A549 (cell line): ENCODE results near the gene HIPK3.

Experiments
- CBX8 ChIP-seq: fragments of 200-600 bp; sonication (generic); IDR thresholded peaks from 2 replicates; pipeline ENCODE4 v1.6.1; 2016
- CHD2 ChIP-seq: fragments of 150-350 bp; IDR thresholded peaks from 2 replicates; pipeline ENCODE4 v1.6.1; 2014; ENCODE audit warnings: low read length; ENCODE audit not compliant: partially characterized antibody
- EP300 ChIP-seq, 2 experiments: fragments of >200 bp; sonication (Bioruptor Twin); formaldehyde crosslinking; IDR thresholded peaks; 2 replicates in 1 of 2; 3 replicates in 1 of 2; pipeline ENCODE4 v1.6.1; 2016 to 2017
- FOSL2 ChIP-seq, 2 experiments: fragments of 450-650 bp in 1 of 2; fragments of >200 bp in 1 of 2; sonication (Bioruptor Twin) in 1 of 2; formaldehyde crosslinking; IDR thresholded peaks; 2 replicates each; pipeline versions ENCODE4 v1.5.0 to v1.6.1; 2016 to 2020; ENCODE audit warnings: mild to moderate bottlenecking in 1 of 2, moderate library complexity in 1 of 2
- JUNB ChIP-seq: fragments of >200 bp; sonication (Bioruptor Twin); formaldehyde crosslinking; IDR thresholded peaks from 2 replicates; pipeline ENCODE4 v1.6.1; 2016
- POLR2A ChIP-seq: IDR thresholded peaks from 2 replicates; pipeline ENCODE4 v1.6.1; 2012; ENCODE audit warnings: mild to moderate bottlenecking, low read length
- POLR2AphosphoS2 ChIP-seq: conservative IDR thresholded peaks from 2 replicates; pipeline ENCODE4 v1.6.1; 2012; ENCODE audit warnings: low read length, improper control_type of control experiment, inconsistent platforms
- RCOR1 ChIP-seq: fragments of 150-350 bp; IDR thresholded peaks from 2 replicates; pipeline ENCODE4 v1.6.1; 2014; ENCODE audit warnings: antibody characterized with exemption, low read length, low read depth
- RFX5 ChIP-seq: fragments of 450-650 bp; IDR thresholded peaks from 2 replicates; pipeline ENCODE4 v1.7.1; 2014; ENCODE audit warnings: antibody characterized with exemption, mild to moderate bottlenecking, moderate library complexity
- RNF2 ChIP-seq: fragments of 200-600 bp; sonication (generic); IDR thresholded peaks from 2 replicates; pipeline ENCODE4 v1.6.1; 2016; ENCODE audit warnings: low read depth, mild to moderate bottlenecking, antibody characterized with exemption, moderate library complexity, borderline replicate concordance
- ZFP36 ChIP-seq: fragments of 450-650 bp; IDR thresholded peaks from 2 replicates; pipeline ENCODE4 v1.6.1; 2014; ENCODE audit warnings: borderline replicate concordance; ENCODE audit not compliant: partially characterized antibody
- TF ChIP-seq, protein P1 (sequence below): fragments of >200 bp; sonication (Bioruptor Twin); formaldehyde crosslinking; IDR thresholded peaks from 3 replicates; pipeline ENCODE4 v1.5.1; 2016

DNA sequence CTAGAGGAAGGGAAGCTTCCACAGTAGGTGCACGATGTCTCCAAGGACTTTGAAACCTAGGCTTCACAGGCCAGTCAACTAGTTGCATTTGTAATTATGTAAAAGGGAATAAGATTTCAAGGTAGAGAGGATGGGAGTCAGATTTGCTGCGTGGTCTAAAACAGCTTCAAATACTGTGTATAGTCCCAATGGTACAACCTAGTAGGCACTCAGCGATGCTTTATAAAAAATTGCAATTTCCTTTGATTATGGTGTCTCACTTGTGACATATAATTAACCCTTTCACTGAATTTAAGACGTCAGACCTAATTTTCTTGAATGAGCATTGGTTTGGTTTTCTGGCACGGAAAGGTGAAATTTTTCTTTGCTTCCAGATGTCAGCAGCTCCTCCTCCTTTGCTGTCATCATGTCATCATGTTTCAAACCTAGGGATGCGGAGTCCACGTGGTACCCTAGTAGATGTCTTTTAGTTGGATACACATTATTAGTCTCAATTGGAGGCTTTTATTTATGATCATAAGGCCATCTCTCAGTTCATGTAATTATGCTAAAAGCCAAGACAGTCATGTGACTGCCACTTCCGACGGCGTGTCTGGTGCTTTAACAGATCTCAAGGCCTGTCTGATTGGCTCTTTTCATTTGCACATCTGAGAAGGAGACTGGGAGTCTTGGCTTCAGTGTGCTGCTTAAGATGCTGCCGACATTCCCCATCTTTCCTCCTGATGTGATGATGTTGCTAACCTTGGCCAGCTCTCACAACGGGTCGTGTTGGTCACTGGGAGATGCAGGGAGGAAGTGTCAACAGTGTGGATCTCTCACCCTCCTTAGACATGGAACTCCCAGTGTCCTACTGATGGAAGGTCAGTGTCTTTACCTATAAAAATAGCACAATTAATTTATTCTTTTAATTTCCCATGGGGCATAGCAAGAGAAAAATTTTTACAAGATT is 134.0 kb downstream of the HIPK3 start:
- TF ChIP-seq CHD2 (no peak), RCOR1 (no peak), RNF2 (no peak), RFX5 (no peak), FOSL2 (IDR thresholded peaks at IDR 0.05) (no peak), FOSL2 (CRISPR knock-in tag; IDR thresholded peaks at IDR 0.05) (no peak), EP300 (IDR thresholded peaks at IDR 0.05) (no peak), JUNB (no peak), POLR2A (no peak), CBX8 (no peak), ZFP36 (no peak), POLR2AphosphoS2 (no peak)
- TF ChIP-seq, protein P1, sequence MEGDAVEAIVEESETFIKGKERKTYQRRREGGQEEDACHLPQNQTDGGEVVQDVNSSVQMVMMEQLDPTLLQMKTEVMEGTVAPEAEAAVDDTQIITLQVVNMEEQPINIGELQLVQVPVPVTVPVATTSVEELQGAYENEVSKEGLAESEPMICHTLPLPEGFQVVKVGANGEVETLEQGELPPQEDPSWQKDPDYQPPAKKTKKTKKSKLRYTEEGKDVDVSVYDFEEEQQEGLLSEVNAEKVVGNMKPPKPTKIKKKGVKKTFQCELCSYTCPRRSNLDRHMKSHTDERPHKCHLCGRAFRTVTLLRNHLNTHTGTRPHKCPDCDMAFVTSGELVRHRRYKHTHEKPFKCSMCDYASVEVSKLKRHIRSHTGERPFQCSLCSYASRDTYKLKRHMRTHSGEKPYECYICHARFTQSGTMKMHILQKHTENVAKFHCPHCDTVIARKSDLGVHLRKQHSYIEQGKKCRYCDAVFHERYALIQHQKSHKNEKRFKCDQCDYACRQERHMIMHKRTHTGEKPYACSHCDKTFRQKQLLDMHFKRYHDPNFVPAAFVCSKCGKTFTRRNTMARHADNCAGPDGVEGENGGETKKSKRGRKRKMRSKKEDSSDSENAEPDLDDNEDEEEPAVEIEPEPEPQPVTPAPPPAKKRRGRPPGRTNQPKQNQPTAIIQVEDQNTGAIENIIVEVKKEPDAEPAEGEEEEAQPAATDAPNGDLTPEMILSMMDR = no peak
